HUDEP-2 (cell line): Measurements from ENCODE around the gene DRD2.
A peak's percentile ranks its signal among the peaks of the same experiment; 100 is the strongest.

Experiments
- DNase-seq, 76 experiments: peaks; one replicate each; lab custom pipeline; 2025; ENCODE audit not compliant: unreplicated experiment in 76 of 76; lab: John Stamatoyannopoulos, UW

The DRD2 gene

DNA sequence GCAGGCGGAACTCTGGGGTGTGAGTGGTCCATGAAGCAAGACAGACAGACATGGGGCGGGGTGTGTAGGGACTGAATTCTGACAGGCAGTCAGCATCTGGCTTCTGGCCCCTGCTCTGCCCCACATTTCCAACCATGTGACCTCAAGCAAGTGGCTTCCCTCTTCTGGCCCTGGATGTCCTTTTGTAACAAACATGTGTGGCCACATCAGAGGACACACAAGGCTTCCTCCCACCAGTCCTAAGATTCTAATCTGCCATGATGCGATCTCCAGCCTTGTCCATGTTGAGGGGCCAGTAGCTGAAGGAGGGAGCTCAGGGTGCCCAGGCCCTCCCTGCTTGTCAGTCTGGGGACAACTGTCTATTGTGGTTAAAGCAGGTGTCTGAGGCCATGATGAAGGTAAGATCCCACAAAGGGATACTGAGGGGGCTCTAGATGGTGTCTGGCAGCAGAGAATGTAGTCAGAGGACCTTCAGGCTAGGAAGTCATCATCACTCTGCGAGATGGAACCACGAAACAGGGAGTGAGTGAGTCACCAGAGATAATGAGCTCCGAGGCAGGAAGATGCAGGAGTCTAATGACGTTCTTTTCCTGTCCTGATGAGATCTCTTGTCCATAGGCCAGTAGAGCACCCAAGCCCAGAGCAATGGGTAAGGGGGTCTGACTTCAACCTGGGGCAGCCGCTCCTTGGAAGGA lies 27.4 kb downstream of the DRD2 start:
- DNase-seq = peak in 1 of 76 experiments; percentile 5

DNA sequence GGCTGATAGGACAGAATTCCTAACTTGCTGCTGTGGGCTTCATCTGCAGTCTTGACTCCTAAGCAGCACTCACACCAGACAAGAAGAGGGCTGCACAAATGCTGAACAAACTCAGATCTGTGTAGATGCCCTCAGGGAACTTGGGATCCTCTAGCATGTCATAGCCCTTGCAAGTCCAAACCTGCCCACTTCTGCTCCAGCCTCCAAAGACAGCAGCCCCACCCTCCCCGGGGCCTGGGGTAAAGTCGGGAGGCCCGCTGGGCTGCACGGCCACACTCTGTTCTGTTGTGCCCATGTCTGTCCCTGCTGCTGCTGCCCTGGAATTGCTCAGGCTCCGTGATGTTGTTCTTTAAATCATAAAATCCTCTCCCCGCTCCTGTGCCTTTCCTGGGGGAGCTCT lies 28.3 kb downstream of the DRD2 start:
- no peak for DNase-seq

DNA sequence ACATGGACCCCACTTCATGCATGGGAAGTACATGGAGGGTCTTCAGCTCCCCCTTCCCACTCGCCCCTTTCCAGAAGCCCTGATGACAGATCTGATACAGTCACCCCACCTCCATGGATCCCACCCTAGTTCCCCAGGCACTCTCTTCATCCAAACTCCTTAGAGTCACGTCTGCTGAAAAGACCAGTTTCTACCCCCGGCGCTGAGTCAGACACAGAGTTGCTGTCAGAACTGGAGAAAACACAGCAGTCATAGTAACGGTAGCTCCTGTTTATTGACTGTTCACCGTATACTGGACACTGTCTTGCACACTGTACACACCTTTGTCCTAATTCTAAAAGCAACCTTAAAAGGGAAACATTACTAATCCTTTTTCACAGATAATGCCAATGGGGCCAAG lies 29.1 kb downstream of the DRD2 start:
- no peak for DNase-seq

DNA sequence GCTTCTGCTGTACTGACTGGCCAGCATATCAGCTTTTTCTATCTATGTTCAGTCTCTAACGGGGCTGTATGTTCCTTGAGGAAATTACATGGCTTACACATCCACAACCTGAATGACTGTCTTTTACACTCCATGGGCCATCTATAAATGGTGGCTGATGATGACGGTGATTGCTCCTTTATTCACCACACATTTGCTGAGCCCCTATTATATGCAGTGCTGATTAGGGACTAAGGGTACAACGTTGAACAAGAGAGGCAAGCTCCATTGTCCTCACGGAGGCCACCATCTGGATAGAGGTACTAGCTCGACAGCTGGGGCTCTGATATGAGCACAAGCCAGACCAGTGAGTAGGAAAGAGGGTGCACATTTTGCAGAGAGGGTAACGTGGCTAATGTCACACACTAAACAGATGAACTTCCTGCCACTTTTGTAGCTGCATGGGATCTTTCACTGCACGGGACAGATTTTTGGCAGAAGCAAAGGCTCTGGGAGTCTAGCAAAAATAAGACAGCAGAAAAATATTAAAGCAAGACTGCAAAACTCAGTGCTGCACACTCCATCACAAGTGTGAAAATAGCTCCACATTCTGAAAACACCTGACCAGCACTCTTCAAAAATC lies 30.6 kb downstream of the DRD2 start:
- no peak for DNase-seq

DNA sequence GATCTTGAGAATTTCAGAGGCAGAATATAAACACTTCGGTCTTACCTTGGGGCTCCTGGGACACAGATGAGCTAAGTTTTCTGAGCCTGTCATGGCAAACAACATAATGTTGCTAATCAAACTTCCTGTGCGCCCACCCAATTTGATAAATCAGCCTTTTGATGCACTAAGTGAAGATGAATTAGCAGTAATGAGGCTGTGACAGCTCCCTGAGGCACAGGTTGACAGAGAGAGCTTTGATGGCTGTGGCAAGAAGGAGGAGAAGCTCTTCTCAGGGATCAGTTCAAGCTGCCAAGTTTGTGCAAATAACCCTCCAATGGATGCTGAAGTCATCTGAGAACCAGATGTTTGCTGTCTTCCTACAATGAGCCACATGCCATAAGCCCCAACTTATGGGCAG lies 34.4 kb downstream of the DRD2 start:
- DNase-seq = no peak

DNA sequence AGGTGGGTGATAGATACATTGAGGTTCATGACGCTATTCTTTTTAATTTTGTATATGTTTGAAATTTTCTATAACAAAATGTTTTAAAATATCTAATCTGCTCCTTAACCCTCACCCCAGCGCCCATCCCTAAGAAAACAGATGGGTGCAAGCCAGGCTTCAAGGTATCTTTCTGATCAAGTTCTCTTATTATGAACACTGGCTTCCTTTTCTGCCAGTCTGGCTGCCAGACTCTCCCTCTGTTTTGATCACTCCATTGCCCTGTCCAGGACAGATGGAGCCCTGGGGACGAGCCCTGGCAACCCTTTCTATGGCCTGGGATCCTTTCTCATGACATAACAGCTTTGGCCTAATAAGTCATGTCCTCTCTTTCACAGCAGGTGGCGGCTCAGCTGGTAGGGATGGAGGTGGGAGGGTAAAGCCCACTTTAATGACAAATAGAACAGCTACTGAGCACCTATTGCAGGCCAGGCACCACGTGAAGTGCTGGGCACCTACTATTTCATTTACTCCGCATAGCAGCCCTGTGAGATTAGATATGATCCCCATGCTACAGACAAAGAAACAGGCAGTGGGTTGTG lies 38.4 kb downstream of the DRD2 start:
- no peak for DNase-seq

DNA sequence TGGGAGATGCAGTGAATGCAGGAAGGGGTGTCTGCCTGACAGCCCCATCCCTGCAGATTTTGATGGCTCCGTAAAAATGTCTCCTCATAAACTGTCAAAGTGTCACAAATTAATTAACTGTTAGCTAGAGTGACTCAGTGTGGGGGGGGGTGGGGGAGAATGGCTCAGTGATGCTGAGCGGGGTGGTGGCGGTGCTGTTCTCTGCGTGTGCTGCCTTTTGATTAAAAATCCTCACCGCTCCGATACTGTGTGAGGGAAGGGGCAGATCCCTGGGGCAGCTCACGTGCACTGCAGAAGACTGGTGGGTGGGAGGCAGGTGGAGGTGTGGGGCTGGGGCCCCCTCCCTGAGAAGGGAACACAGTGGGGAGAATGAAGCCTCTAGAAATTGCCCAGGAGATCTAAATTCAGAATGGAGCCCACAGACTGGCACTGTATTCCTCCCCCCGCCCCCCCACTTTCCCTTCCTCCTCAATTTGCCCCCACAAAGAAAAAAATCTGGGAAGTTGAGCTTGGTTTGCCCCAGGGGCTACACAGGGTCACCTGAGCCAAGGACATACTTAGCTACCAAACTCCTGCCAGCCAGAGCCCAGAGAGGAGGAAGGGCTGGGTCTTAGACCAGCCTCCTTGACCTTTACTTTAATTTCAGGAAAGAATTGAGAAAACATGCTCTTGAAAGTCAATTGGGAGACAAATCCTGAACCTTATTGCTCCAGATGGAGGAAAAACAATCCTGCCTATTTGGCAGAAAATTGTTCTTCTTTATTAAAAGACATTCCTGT lies 39.8 kb downstream of the DRD2 start:
- no peak for DNase-seq

DNA sequence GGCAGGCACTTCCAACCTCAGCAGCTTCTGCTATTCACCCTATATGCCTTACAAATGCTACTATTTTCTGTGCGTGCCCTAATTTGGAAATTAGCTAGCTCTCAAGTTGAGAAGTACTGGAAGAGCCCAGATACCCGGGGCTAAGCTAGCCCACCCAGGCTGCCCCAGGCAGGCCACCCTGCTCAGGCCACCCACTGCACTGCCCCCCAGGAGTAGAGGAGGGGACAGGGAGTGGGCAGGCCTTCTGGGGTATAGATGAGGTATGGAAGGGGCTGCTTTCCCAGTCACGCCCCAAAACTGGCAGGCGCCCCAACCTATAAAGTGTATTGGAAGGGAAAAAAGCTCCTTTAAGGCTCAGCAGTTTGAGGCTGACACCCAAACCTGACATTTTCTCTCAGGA lies 43.5 kb downstream of the DRD2 start:
- DNase-seq = no peak

DNA sequence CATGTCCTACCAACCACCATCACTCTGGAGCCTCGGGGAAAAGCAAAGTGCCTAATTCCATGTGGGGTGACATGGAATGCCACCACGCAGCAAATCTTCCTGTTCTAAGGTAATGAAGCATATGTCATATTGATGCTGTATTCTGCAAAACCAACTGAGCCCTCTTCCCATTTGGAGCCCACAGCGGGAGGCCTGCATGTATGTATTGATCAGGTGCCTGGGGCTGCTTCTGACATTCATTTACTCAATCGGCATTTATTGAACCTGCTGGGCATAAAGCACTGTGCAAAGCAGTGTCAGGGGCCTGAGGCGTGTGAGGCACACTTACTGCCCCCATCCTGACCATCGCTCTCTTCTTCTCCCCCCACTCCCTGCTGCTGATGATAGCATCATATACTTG lies 48.5 kb downstream of the DRD2 start:
- DNase-seq = no peak

DNA sequence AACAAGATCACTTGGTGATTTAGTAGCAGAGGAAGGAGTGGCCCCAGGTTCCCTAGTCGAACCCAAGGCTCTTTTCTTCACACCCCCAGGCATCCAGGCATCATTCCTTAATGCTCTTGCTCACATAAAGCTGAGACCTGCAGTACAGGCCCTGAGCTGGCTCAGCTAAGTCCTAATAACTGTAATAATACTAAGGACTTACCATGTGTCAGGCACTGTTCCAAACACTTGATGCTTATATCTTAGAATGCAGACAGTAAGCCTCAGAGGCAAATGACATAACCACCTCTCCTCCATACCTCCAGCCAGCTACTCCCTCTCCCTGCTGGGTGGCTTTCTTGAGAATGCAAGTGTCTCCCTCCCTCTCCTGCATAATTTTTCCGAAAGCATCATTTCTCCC lies 54.4 kb downstream of the DRD2 start:
- DNase-seq = no peak

DNA sequence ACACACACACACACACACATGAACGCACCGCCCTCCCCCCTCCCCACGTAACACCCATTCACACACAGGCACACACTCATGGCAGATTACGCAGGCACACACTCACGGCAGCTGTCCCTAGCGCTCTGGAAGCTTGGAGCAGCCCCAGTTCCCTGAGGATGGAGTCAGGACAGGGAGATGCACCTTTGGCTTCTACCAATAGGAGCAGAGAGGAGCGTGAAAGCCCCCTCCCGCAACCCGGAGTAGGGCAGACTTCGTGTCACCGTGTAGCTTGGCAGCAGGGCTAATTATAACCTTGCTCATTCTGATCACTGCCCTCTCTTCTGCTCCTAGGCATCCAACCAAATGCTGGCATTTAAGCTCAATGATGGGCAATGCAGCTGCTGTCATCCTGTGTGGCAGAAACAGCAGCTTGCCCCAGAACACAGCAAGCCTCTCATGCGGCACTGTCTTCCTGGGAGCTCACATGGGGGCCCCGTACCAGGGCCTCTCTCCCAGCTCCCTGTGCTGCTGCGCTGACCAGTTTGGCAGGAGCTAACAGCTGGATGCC lies 55.7 kb downstream of the DRD2 start:
- DNase-seq = no peak

DNA sequence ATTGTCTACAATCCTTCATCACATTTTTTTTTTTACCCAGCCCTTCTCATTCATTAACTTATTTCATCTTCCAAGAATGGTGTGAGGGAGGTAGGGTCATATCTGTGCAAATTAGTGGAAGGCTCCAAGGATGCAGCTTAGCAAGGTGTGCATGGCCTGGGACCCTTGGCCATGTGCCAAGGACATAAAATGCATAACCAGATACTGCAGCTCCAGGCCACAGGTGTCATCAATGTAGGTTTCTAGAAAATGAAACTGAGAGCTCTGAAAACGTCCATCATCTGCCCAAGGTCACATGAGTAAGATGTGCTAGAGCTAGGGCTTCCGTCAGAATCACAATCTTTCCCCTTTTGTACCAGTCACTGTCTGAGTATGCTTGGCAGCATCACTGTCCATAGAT lies 57.8 kb downstream of the DRD2 start:
- no peak for DNase-seq

DNA sequence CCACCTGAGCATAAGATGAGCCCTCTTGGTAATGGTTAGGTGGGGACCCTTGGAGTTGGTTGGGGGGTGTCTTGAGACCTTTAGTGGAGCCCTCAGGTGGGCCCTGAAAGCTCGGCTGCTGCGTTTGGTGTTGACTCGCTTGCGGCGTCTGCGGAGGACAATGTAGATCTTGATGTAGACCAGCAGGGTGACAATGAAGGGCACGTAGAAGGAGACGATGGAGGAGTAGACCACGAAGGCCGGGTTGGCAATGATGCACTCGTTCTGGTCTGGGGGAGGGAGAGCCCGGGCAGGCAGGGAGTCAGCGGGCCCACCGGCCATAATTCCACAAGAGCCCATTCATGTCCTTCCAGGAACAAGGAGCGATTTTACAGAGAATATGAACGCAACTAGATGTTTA lies 59.9 kb downstream of the DRD2 start:
- no peak for DNase-seq

DNA sequence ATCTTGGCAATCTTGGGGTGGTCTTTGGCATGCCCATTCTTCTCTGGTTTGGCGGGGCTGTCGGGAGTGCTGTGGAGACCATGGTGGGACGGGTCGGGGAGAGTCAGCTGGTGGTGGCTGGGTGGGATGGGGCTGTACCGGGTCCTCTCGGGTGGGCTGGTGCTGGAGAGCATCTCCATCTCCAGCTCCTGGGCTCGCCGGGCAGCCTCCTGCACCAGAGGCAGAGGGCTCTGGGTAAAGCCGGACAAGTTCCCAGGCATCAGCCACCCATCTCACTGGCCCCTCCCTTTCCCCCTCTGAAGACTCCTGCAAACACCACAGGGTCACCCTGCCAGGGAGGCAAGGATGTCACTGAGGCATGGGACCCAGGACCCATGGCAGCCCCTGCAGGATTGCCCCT lies 62.5 kb downstream of the DRD2 start:
- no peak for DNase-seq

DNA sequence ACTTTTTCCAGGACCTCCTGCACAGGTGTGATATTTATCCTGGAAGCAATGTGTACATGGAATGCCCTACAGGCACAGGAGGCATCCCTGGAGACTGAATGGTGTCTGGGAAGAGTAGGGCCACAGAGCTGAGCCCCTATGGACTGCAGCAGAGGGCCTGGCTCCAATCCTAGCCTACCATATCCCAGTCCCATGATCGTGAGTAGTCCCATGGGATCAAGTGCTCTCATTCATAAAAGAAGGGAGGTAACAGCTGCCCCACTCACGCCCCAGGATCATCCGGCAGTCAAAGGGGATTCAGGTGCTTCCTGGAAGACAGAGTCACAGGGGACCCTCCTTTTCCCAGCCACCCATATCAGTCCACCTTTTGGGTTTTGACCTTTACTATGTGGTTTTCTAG lies 63.7 kb downstream of the DRD2 start:
- no peak for DNase-seq

DNA sequence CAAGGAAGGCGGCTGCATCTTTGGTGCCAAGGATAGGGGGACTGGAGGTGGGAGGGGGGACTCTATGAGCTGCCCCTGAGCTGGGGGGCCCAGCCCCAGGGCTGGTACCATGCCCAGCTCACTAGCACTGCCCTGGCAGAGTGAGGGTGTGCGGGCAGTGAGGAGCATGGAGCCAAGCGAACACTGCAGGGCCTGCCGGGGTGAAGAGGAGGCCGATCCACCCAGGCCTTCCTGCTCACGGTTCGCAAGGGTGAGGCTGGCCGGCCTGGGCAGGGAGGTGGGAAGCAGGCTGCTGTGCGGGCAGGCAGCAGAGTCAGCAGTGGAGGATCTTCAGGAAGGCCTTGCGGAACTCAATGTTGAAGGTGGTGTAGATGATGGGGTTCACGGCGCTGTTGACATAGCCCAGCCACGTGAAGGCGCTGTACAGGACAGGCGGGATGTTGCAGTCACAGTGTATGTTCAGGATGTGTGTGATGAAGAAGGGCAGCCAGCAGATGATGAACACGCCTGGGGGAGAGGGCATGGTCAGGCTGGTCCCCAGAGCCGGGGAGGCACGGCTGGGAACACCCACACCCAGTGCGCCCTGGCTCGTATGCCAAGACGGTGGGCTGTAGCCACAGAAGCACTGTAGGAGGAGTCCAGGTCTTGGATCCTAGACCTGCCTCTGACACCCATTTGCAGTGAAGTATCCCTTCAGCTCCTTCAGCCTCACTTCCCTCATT lies 64.6 kb downstream of the DRD2 start:
- no peak for DNase-seq

DNA sequence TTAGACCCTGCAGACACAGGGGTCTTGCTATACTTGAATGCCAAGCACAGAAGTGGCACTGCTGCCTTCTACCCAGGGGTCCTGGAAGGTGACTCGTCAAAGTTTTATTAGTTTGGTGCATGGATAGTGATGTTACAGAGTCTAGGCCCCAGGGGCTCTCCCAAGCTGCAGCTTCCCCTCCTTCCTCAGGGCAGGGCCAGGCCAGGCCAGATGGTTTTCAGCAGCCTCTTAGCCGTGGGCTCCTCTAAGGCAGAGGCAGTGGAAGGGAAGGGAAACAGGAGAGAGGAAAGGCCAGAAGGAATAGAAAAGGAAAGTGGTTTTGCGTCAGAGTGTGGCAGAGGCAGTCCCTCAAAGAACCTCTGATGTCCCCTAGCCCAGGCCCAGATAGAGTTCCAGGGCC lies 65.7 kb downstream of the DRD2 start:
- DNase-seq = no peak

DNA sequence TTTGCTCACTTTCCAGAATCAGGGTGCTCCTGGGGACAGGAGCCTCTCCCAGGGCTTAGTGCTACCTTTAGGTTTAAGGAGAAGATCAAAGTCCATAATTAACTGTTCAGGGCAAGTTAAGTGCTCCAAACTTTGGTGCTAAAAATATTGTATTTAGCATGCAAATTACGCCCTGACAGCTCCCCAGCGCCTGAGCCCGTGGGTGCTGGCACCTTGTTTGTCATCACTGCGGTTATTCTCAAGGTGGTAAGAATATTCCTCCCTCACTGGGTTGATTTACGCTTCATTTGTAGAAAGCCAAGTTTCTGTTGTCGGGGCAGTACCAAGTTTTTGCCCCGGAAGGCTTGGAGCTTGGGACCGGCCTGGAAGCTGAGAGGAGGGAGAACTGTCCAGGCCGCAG lies 66.3 kb downstream of the DRD2 start:
- DNase-seq = no peak

DNA sequence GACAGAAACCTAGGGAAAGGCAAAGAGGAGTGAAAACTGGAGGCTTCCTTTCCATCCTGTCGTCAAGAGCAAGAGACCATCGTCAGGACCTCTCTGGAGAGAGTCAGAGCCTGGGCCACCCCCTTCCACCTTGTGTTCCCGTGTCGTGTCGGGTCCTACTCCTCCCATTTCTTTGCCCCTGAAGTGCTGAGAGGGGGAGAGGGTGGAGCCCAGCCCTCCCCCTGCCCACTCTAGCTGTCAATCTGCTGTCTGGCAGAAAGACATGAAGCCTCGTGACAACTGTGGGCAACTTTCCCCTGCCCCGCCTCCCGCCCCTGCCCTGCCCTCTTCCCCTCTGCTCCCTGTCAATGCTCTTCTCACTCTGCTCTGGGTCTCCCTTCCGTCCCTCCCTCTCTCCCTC lies 67.0 kb downstream of the DRD2 start:
- DNase-seq = no peak

DNA sequence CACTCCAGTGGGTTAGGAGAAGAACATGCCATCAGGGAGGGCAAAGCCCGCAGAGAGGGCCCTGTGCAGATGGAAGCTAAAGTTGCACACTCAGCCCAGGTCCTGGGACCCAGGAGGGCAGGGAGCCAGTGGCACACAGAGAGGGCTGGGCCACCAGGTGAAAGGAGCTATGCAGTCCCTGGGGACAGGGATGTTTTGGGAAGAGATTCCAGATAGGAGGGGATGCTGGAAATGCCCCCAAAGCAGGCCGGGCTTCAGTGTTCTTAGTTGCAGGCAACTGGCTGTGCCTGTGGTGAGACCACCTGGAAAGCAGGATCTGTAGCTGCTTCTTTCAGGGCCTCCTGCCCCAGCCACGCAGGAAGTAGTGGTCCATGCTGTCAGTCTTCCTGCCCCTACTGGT lies 68.0 kb downstream of the DRD2 start:
- DNase-seq = no peak
